ENCODE measurements around the gene AZIN2.

Gene AZIN2

DNA sequence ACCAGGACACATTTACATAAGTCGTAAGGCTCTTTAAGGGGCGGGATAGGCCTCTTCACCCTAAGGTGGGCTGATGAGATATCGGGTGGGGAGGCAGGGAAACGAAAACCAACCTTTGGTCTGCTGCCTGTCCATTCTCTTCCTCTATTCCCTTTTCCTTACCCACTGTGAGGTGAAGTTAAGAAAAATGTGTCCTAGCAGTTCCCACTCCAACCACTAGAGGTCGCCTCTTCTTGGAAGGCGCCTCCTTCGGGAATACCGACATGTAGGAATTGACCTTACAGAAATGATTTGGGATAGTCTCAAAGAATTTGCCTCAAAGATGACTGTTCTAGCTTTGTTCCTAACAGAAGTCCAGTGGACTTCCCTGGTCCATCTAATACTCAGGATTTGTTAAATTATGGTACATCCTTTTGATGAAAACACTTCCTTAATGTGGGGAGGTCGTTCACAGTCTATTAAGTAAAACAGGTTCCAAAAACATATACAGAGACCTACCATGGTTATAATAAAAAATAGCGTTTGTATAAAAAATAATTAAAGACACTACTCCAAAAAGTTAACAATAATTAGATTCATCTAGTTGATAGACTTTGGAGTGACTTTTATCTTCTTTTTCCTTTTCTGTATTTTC is 14.1 kb downstream of the AZIN2 start:
- Histone ChIP-seq H3K9ac (ENCODE audit: low read depth, low read length) (no peak overlapping the region), H3K27ac (ENCODE audit: low read length) (peak overlapping the region; percentile 29; the same call in 1 of the 2 replicates), H3K4me2 (ENCODE audit: insufficient read depth, low read length) (no peak overlapping the region), H3K79me2 (ENCODE audit: insufficient read depth, low read length) (no peaks in the 10 kb centered on the region), H3K27me3 (ENCODE audit: insufficient read depth, low read length, poor library complexity) (no peaks in the 10 kb centered on the region), H4K20me1 (ENCODE audit: insufficient read depth, low read length) (no peaks in the 10 kb centered on the region), H2AFZ (ENCODE audit: low read depth, low read length) (no peak overlapping the region), H3K36me3 (ENCODE audit: insufficient read depth, low read length) (no peaks in the 10 kb centered on the region), H3K9me3 (ENCODE audit: insufficient read depth, low read length, severe bottlenecking) (no peaks in the 10 kb centered on the region), H3K4me3 (ENCODE audit: low read depth in 1 of 2, low read length in 2 of 2) (no peak overlapping the region), H3K4me1 (ENCODE audit: insufficient read depth, low read length) (peaks cover 38% of the 10 kb centered on the region)
- ATAC-seq (ENCODE audit: insufficient read depth, low read depth): no peak
- TF ChIP-seq EZH2 (IDR thresholded peaks at IDR 0.05; ENCODE audit: borderline replicate concordance, low read depth, low read length, severe bottlenecking): no peak
- TF ChIP-seq CTCF (IDR thresholded peaks at IDR 0.05; ENCODE audit: borderline replicate concordance, extremely low read depth, low read length, poor library complexity, severe bottlenecking): peak; percentile 96
- no peak for DNase-seq

GRCh38 chr1:33096363-33097005 is 15.5 kb downstream of the AZIN2 start:
- peak overlapping the region; percentile 32; the same call in 1 of the 2 replicates for H3K27ac ChIP-seq (ENCODE audit: low read length)
- ATAC-seq (ENCODE audit: insufficient read depth, low read depth): no peak
- H3K4me1 ChIP-seq (ENCODE audit: insufficient read depth, low read length): peaks cover 42% of the 10 kb centered on the region
- H3K27me3 ChIP-seq (ENCODE audit: insufficient read depth, low read length, poor library complexity): no peaks in the 10 kb centered on the region
- TF ChIP-seq CTCF (IDR thresholded peaks at IDR 0.05; ENCODE audit: borderline replicate concordance, extremely low read depth, low read length, poor library complexity, severe bottlenecking) (no peak), EZH2 (IDR thresholded peaks at IDR 0.05; ENCODE audit: borderline replicate concordance, low read depth, low read length, severe bottlenecking) (no peak)
- no peak for DNase-seq
- no peak overlapping the region for H3K4me2 ChIP-seq (ENCODE audit: insufficient read depth, low read length)
- H2AFZ ChIP-seq (ENCODE audit: low read depth, low read length): no peak overlapping the region
- no peaks in the 10 kb centered on the region for H3K36me3 ChIP-seq (ENCODE audit: insufficient read depth, low read length)
- H3K79me2 ChIP-seq (ENCODE audit: insufficient read depth, low read length): no peaks in the 10 kb centered on the region
- H3K4me3 ChIP-seq (ENCODE audit: low read depth in 1 of 2, low read length in 2 of 2): no peak overlapping the region
- no peak overlapping the region for H3K9ac ChIP-seq (ENCODE audit: low read depth, low read length)
- H4K20me1 ChIP-seq (ENCODE audit: insufficient read depth, low read length): no peaks in the 10 kb centered on the region
- no peaks in the 10 kb centered on the region for H3K9me3 ChIP-seq (ENCODE audit: insufficient read depth, low read length, severe bottlenecking)

DNA sequence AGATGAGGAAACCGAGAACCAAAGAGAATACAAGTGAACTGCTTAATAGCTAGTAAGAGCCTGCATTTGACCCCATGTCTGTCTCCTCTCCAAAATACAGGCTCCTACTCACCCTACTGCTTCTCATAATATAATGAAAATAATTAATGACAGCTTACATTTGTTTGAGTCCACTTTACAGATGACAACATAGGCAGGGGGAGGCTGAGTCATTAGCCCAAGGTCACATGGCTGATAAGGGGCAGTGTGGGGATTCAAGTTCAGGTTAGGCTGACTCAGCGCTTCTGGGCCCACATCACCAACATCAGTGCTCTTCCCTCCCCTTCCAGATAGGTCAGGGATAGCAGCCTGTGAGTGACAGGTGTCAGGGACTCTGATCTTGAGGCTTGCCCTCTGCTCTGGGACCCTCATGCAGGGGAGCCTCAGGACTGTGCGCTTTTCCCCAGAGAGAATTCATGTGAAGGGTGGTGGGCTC is 16.2 kb downstream of the AZIN2 start:
- Histone ChIP-seq H3K4me2 (ENCODE audit: insufficient read depth, low read length) (no peak overlapping the region), H3K9me3 (ENCODE audit: insufficient read depth, low read length, severe bottlenecking) (no peaks in the 10 kb centered on the region), H3K27me3 (ENCODE audit: insufficient read depth, low read length, poor library complexity) (no peaks in the 10 kb centered on the region), H3K9ac (ENCODE audit: low read depth, low read length) (peak overlapping the region; percentile 2; the same call in 1 of the 2 replicates), H3K4me3 (ENCODE audit: low read depth in 1 of 2, low read length in 2 of 2) (no peak overlapping the region), H3K4me1 (ENCODE audit: insufficient read depth, low read length) (peaks cover 42% of the 10 kb centered on the region), H4K20me1 (ENCODE audit: insufficient read depth, low read length) (no peaks in the 10 kb centered on the region), H3K36me3 (ENCODE audit: insufficient read depth, low read length) (no peaks in the 10 kb centered on the region), H3K27ac (ENCODE audit: low read length) (peak overlapping the region; percentile 85), H3K79me2 (ENCODE audit: insufficient read depth, low read length) (no peaks in the 10 kb centered on the region), H2AFZ (ENCODE audit: low read depth, low read length) (no peak overlapping the region)
- no peak for DNase-seq
- no peak for ATAC-seq (ENCODE audit: insufficient read depth, low read depth)
- TF ChIP-seq EZH2 (IDR thresholded peaks at IDR 0.05; ENCODE audit: borderline replicate concordance, low read depth, low read length, severe bottlenecking): no peak
- no peak for TF ChIP-seq CTCF (IDR thresholded peaks at IDR 0.05; ENCODE audit: borderline replicate concordance, extremely low read depth, low read length, poor library complexity, severe bottlenecking)
